ENCODE results near the gene CDR2. TPM values are rescaled to one million over a fixed set of nuclear protein-coding genes. Genes with fewer than 3 reads are reported as not detected.

CDR2 gene
- polyA plus RNA-seq, 6 donors from 2014 or later, result 3.8 to 6.6 (median 5.0) TPM

DNA sequence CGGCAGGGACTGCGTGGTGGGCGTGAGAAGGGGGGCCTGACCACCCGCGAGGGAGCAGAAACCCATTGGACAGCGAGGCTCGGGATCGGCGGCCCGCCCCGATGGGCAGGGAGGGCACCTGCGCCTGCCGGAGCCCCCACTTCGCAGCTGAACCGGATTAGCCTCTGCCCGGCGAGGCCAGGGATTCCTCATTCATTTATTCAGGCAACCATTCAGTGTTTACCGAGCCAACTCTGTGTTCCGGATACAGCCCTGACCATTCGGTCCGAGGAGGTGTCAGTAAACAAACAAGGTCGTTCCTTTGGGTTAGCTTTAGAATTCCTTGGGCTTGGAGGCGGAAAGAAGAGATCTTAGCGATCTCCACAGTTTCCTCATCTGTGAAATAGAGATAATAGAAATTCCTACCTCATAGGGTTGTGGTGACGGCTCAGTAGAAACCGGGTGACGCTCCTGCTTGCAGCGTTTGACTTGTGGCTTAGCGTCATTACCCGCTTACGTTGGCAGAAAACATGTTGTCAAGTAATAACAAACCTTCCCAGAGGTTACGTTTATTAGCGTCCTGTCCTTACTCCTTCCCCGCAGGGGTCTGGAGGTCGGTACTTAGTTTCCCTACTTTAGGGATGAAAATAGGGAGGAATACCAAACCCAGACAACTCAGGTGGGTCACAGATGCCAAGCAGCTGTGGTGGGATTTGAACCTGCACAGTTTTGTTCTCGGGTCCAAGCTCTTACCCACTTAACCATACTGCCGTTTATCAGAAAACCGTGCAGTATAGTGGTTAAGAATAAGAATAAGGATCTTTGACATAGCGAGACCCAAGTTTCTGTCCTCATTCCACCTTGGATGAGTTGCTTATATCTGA lies 76.3 kb downstream of the CDR2 start:
- Mint-ChIP-seq H3K4me1 (peaks cover 44 to 65% (median 54%) of the 10 kb centered on the region in 3 donors), H3K36me3 (peaks cover 3 to 7% of the 10 kb centered on the region in 2 donors), H3K4me3 (peak overlapping the region; percentile 89 to 97 (median 94)), H3K27me3 (peaks cover 0 to 11% (median 0%) of the 10 kb centered on the region in 3 donors), H3K27ac (peak overlapping the region; percentile 95 to 100 (median 99)), H3K9me3 (peaks cover 0 to 4% (median 0%) of the 10 kb centered on the region in 7 donors)
- peak; percentile 71 for DNase-seq
- ATAC-seq (ENCODE audit: low read depth in 2 of 2), result peak; percentile 43 to 53

DNA sequence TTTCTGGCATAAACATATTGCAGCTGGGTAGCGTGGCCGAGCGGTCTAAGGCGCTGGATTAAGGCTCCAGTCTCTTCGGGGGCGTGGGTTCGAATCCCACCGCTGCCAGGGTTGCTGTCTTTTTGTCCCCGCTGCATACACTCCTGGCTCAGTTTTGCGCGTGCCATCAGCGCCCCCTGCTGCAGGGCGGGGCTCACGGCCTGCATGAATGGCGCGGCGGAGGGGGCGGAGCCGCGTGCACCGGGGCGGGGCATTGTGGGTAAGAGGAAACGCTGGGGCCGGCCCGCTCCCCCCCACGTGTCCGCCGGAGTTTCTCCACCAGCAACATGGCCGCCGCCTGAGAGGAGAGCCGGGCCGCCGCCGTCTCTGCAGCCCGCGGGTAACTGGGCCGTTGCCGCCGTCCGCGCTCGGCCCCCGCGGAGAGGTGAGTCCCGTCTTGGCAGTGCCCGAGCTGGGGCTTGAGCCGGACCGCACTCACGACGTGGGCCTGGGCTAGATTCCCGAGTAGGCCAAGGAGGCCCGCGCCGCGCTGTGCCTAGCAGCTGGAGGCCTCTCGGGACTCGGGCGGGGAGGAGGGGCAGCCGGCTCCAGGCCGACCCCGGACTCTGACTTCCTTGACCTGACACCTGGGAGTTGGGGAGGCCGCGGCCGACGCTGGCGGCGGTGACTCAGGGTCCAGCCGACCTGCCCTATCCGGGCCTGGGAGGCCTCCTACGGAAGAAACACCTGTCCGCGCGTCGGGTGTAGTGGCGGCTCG lies 77.1 kb downstream of the CDR2 start, which contains the start of gene POLR3E:
POLR3E (plus strand) TSS at position 296 of the 757 bp plus-strand sequence. CDS start 5,560 bp downstream, outside the sequence.
- ATAC-seq (ENCODE audit: low read depth in 2 of 2) (peak; percentile 77 to 79), DNase-seq (peak; percentile 100)
- H3K4me3 Mint-ChIP-seq, result peak within 1 kb of the TSS; percentile 89 to 97 (median 94)
- H3K36me3 Mint-ChIP-seq, result peaks cover 0 to 4% of the 10 kb centered on the region in 2 donors
- H3K27me3 Mint-ChIP-seq, result peaks cover 0 to 11% (median 0%) of the 10 kb centered on the region in 3 donors
- peak within 1 kb of the TSS; percentile 98 to 100 (median 99) for H3K27ac Mint-ChIP-seq
- H3K9me3 Mint-ChIP-seq, result peaks cover 0 to 4% (median 0%) of the 10 kb centered on the region in 7 donors
- H3K4me1 Mint-ChIP-seq, result peaks cover 42 to 56% (median 49%) of the 10 kb centered on the region in 3 donors

DNA sequence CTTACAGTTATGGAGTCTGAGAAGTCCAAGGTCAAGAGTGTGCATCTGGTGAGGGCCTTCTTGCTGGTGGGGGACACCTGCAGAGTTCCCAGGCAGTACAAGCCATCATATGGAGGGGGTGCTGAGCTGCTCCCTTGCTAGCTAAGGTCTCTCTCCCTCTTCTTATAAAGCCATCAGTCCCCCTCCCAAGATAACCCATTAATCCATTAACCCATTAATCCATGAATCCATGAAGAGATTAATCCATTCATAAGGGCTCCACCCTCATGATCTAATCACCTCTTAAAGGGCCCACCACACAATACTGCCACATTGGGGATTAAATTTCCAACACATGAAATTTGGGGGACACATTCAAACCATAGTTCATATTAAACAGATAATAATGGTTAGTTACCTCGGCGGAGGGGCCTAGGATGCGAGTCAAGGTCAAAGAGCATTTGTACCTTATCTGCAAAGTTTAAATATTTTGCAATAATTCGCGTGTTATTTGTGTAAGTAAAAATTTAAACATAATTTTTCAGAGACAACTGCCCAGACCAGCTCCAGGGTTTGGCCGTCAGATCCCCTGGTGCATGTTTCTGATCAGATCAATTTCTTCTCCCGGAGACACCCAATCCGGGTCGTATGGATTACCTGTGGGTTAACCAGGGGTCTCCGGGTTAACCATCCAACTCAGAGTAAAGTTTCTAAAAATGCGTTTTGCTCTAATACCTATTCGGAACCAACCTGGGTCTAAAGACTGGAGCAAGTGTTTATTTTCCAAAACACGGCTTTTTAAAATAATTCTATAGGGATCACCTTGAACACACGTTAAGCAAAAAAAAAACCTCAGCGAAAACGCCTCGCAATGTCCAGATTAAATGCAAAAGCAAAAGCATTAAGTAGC lies 78.0 kb downstream of the CDR2 start:
- Mint-ChIP-seq H3K4me3 (peak overlapping the region; percentile 89 to 97 (median 94)), H3K27me3 (peaks cover 0 to 11% (median 0%) of the 10 kb centered on the region in 3 donors), H3K9me3 (peaks cover 0 to 4% (median 0%) of the 10 kb centered on the region in 7 donors), H3K27ac (peak overlapping the region; percentile 72 to 100 (median 99)), H3K36me3 (no peaks in the 10 kb centered on the region), H3K4me1 (peaks cover 38 to 51% (median 45%) of the 10 kb centered on the region in 3 donors)
- no peak for DNase-seq
- ATAC-seq (ENCODE audit: low read depth in 2 of 2), result no peak

Other genes starting within 250 kb of the CDR2 start
- gene SDR42E2, start 212.1 kb downstream of the CDR2 start, polyA plus RNA-seq (ENCODE audit: low read depth in 6 of 6), result 1 to 10 TPM in 1 of 6 donors, under 1 TPM in 4, not detected in 1; 0.21 to 1.2 (median 0.81) TPM
- 1 to 10 TPM; 1.2 to 2.9 (median 1.8) TPM for gene EEF2K, start 168.3 kb downstream of the CDR2 start, polyA plus RNA-seq (ENCODE audit: low read depth in 6 of 6)
- gene POLR3E, start 77.2 kb downstream of the CDR2 start, polyA plus RNA-seq (ENCODE audit: low read depth in 6 of 6), result 10 to 100 TPM in 5 of 6 donors, 1 to 10 TPM in 1; 8.8 to 15.9 (median 12.5) TPM
- gene NPIPB5, start 136.3 kb upstream of the CDR2 start, polyA plus RNA-seq (ENCODE audit: low read depth in 6 of 6), result 10 to 100 TPM in 5 of 6 donors, 1 to 10 TPM in 1; 2.4 to 40.1 (median 14.2) TPM

Measured in naive B cell (primary cell).